Measurements from ENCODE around the gene SLC38A9. TPM values are rescaled to one million over a fixed set of nuclear protein-coding genes. Genes with fewer than 3 reads are reported as not detected.
A peak's percentile ranks its signal among the peaks of the same experiment; 100 is the strongest.

The SLC38A9 gene
- total and polyA plus RNA-seq, 4 donors, result 11.4 to 31.0 (median 18.6) TPM

GRCh38 chr5:55599148-55600050 lies 112.7 kb downstream of the SLC38A9 start:
- TF ChIP-seq RXRA (IDR thresholded peaks at IDR 0.05), result peak; percentile 13 to 51
- peak; percentile 37 for TF ChIP-seq NR2F2 (IDR thresholded peaks at IDR 0.05)
- peak; percentile 30 for TF ChIP-seq SP1 (IDR thresholded peaks at IDR 0.05)
- peak; percentile 5 to 37 for TF ChIP-seq HNF4A (conservative IDR thresholded peaks at IDR 0.05)
- no peak for TF ChIP-seq HNF4G (IDR thresholded peaks at IDR 0.05)
- TF ChIP-seq FOXA2 (IDR thresholded peaks at IDR 0.05), result no peak
- TF ChIP-seq MAX (IDR thresholded peaks at IDR 0.05), result peak; percentile 33
- DNase-seq (ENCODE audit: low spot score), result no peak
- H3K4me3 ChIP-seq (ENCODE audit: low read depth in 1 of 3, low read length in 3 of 3), result no peak overlapping the region
- no peaks in the 10 kb centered on the region for H3K27me3 ChIP-seq (ENCODE audit: control insufficient read depth in 4 of 4, insufficient read depth in 4 of 4, low read length in 3 of 4)
- peak overlapping the region; percentile 94 for H3K27ac ChIP-seq (ENCODE audit: low read depth in 1 of 2, low read length in 2 of 2)
- H3K4me1 ChIP-seq (ENCODE audit: control insufficient read depth in 4 of 4, insufficient read depth in 4 of 4, low read length in 3 of 4), result peaks cover 16 to 46% (median 25%) of the 10 kb centered on the region in 4 donors
- no peak overlapping the region for H3K9ac ChIP-seq (ENCODE audit: low read depth in 1 of 2, low read length in 2 of 2)
- 80% methylated on average over 8 of the region's 8 CpGs for WGBS
- H3K36me3 ChIP-seq (ENCODE audit: control insufficient read depth in 4 of 4, insufficient read depth in 3 of 4, low read depth in 1 of 4, low read length in 3 of 4), result no peaks in the 10 kb centered on the region
- no peaks in the 10 kb centered on the region for H3K9me3 ChIP-seq (ENCODE audit: control insufficient read depth in 4 of 4, low read length in 3 of 4)

GRCh38 chr5:55597014-55597981 lies 114.8 kb downstream of the SLC38A9 start:
- peak; percentile 65 for TF ChIP-seq HNF4G (IDR thresholded peaks at IDR 0.05)
- TF ChIP-seq RAD21 (IDR thresholded peaks at IDR 0.05), result peak; percentile 50 to 56
- TF ChIP-seq EGR1 (IDR thresholded peaks at IDR 0.05; ENCODE audit: low read depth in 2 of 2), result peak; percentile 31 to 61
- no peak for TF ChIP-seq MAX (IDR thresholded peaks at IDR 0.05)
- peak; percentile 51 for TF ChIP-seq TAF1 (conservative IDR thresholded peaks at IDR 0.05)
- no peak for TF ChIP-seq CTCF (IDR thresholded peaks at IDR 0.05; ENCODE audit: low read depth, low read length, missing input control)
- TF ChIP-seq HNF4A (conservative IDR thresholded peaks at IDR 0.05), result peak; percentile 90 to 94
- TF ChIP-seq ZBTB33 (IDR thresholded peaks at IDR 0.05), result peak; percentile 63
- TF ChIP-seq ATF3 (IDR thresholded peaks at IDR 0.05), result peak; percentile 74
- TF ChIP-seq GABPA (IDR thresholded peaks at IDR 0.05 in 1 of 2, conservative IDR thresholded peaks at IDR 0.05 in 1 of 2), result peak in 1 of 2 donors; percentile 26
- peak; percentile 84 for TF ChIP-seq SP1 (IDR thresholded peaks at IDR 0.05)
- TF ChIP-seq FOXA1 (IDR thresholded peaks at IDR 0.05), result no peak
- no peak for TF ChIP-seq FOXA2 (IDR thresholded peaks at IDR 0.05)
- TF ChIP-seq YY1 (IDR thresholded peaks at IDR 0.05), result peak; percentile 73
- peak; percentile 79 for TF ChIP-seq REST (IDR thresholded peaks at IDR 0.05)
- peak; percentile 74 to 84 for TF ChIP-seq RXRA (IDR thresholded peaks at IDR 0.05)
- TF ChIP-seq NR2F2 (IDR thresholded peaks at IDR 0.05), result peak; percentile 94
- TF ChIP-seq JUND (IDR thresholded peaks at IDR 0.05), result peak; percentile 96 to 98
- WGBS, result 28% methylated on average over 7 of the region's 7 CpGs
- no peaks in the 10 kb centered on the region for H3K36me3 ChIP-seq (ENCODE audit: control insufficient read depth in 4 of 4, insufficient read depth in 3 of 4, low read depth in 1 of 4, low read length in 3 of 4)
- no peaks in the 10 kb centered on the region for H3K27me3 ChIP-seq (ENCODE audit: control insufficient read depth in 4 of 4, insufficient read depth in 4 of 4, low read length in 3 of 4)
- no peaks in the 10 kb centered on the region for H3K9me3 ChIP-seq (ENCODE audit: control insufficient read depth in 4 of 4, low read length in 3 of 4)
- peaks cover 16 to 42% (median 23%) of the 10 kb centered on the region in 4 donors for H3K4me1 ChIP-seq (ENCODE audit: control insufficient read depth in 4 of 4, insufficient read depth in 4 of 4, low read length in 3 of 4)
- no peak overlapping the region for H3K4me3 ChIP-seq (ENCODE audit: low read depth in 1 of 3, low read length in 3 of 3)
- H3K9ac ChIP-seq (ENCODE audit: low read depth in 1 of 2, low read length in 2 of 2), result peak overlapping the region; percentile 12 to 51
- peak overlapping the region; percentile 88 to 92 for H3K27ac ChIP-seq (ENCODE audit: low read depth in 1 of 2, low read length in 2 of 2)
- DNase-seq (ENCODE audit: low spot score), result no peak

Data from liver (tissue), 9 donors.